Upper lobe of right lung (tissue), 1 donor: ENCODE data around the gene SCAF11. TPM values are rescaled to one million over a fixed set of nuclear protein-coding genes. Genes with fewer than 3 reads are reported as not detected.
A peak's percentile ranks its signal among the peaks of the same experiment; 100 is the strongest.

Source experiments
- ATAC-seq: fragments of 200-7000 bp; cut with Tn5 transposase; one replicate; pipeline ENCODE4 v1.9.1; 2020; ENCODE audit warnings: mild to moderate bottlenecking, moderate library complexity
- DNase-seq: peaks from one replicate; pipeline ENCODE4 v3.0.0-alpha.2; 2020
- H3K27ac ChIP-seq: fragments of 200-600 bp; one replicate; pipeline ENCODE4 v1.8.0; 2022
- H3K27me3 ChIP-seq: fragments of 200-600 bp; one replicate; pipeline ENCODE4 v1.8.0; 2022; ENCODE audit warnings: mild to moderate bottlenecking
- H3K36me3 ChIP-seq: fragments of 200-600 bp; one replicate; pipeline ENCODE4 v1.8.0; 2022
- H3K4me1 ChIP-seq: fragments of 200-600 bp; one replicate; pipeline ENCODE4 v1.8.0; 2022
- H3K4me3 ChIP-seq: fragments of 200-600 bp; one replicate; pipeline ENCODE4 v1.8.0; 2022; ENCODE audit warnings: mild to moderate bottlenecking
- H3K9me3 ChIP-seq: fragments of 200-600 bp; one replicate; pipeline ENCODE4 v1.8.0; 2022
- CTCF ChIP-seq: fragments of 200-600 bp; IDR thresholded peaks from one replicate; pipeline ENCODE4 v1.8.0; 2022; ENCODE audit warnings: antibody characterized with exemption
- intact Hi-C: fragments of 100-400 bp; cut with DNase I; formaldehyde crosslinking; loops from one replicate; pipeline ENCODE4 v1.11.0; 2022
- total RNA-seq: library from RNA; stranded (reverse); fragmentation: NEBNext Ultra II Directional; extraction: Animal tissue kit (Norgen Biotek cat#: 25700); gene quantifications from one replicate; pipeline ENCODE4 v1.2.1, GENCODE V29; 2021
- donor health status: DM: no; HTN: yes; CAD: no; lungs with severe emphysema.

SCAF11 gene
- total RNA-seq, 1 donor from 2014 or later, result 119 TPM

GRCh38 chr12:45909041-45909713, 81.2 kb downstream of the SCAF11 start:
- no peak for TF ChIP-seq CTCF
- Histone ChIP-seq H3K36me3 (peaks cover 25% of the 10 kb centered on the region), H3K27me3 (no peaks in the 10 kb centered on the region), H3K4me1 (peaks cover 5% of the 10 kb centered on the region), H3K27ac (no peak overlapping the region), H3K4me3 (no peak overlapping the region), H3K9me3 (no peaks in the 10 kb centered on the region)
- ATAC-seq (no peak), DNase-seq (no peak)
- intact Hi-C loops, result no loop called here

- DNase-seq, result no peak
- no peak overlapping the region for H3K4me3 ChIP-seq
- no peaks in the 10 kb centered on the region for H3K9me3 ChIP-seq
- ATAC-seq, result peak; percentile 47
- peaks cover 5% of the 10 kb centered on the region for H3K4me1 ChIP-seq
- intact Hi-C loops, result no loop called here
- no peaks in the 10 kb centered on the region for H3K27me3 ChIP-seq
- no peak for TF ChIP-seq CTCF
- H3K36me3 ChIP-seq, result peaks cover 25% of the 10 kb centered on the region
- H3K27ac ChIP-seq, result no peak overlapping the region
Measured at GRCh38 chr12:45907955-45908354, 82.4 kb downstream of the SCAF11 start.

- DNase-seq, result no peak
- Histone ChIP-seq H3K27me3 (no peaks in the 10 kb centered on the region), H3K4me1 (no peaks in the 10 kb centered on the region), H3K27ac (no peak overlapping the region), H3K4me3 (no peak overlapping the region), H3K36me3 (peaks cover 53% of the 10 kb centered on the region), H3K9me3 (no peaks in the 10 kb centered on the region)
- ATAC-seq, result no peak
- intact Hi-C loops, result no loop called here
- TF ChIP-seq CTCF, result no peak
Measured at GRCh38 chr12:45898094-45898493, 92.3 kb downstream of the SCAF11 start.

GRCh38 chr12:45895961-45896360, 94.4 kb downstream of the SCAF11 start:
- H3K4me3 ChIP-seq, result no peak overlapping the region
- no peak for ATAC-seq
- no peaks in the 10 kb centered on the region for H3K27me3 ChIP-seq
- no peak overlapping the region for H3K27ac ChIP-seq
- intact Hi-C loops, result no loop called here
- H3K4me1 ChIP-seq, result no peaks in the 10 kb centered on the region
- no peaks in the 10 kb centered on the region for H3K9me3 ChIP-seq
- peaks cover 70% of the 10 kb centered on the region for H3K36me3 ChIP-seq
- DNase-seq, result no peak
- no peak for TF ChIP-seq CTCF

- H3K27ac ChIP-seq, result no peak overlapping the region
- peaks cover 63% of the 10 kb centered on the region for H3K36me3 ChIP-seq
- no peak for DNase-seq
- H3K4me3 ChIP-seq, result no peak overlapping the region
- H3K27me3 ChIP-seq, result no peaks in the 10 kb centered on the region
- no peaks in the 10 kb centered on the region for H3K9me3 ChIP-seq
- no peak for TF ChIP-seq CTCF
- intact Hi-C loops, result no loop called here
- H3K4me1 ChIP-seq, result no peaks in the 10 kb centered on the region
- no peak for ATAC-seq
Measured at GRCh38 chr12:45893240-45893639, 97.1 kb downstream of the SCAF11 start.

GRCh38 chr12:45890276-45890675, 100.1 kb downstream of the SCAF11 start:
- intact Hi-C loops, result no loop called here
- Histone ChIP-seq H3K4me3 (no peak overlapping the region), H3K27me3 (no peaks in the 10 kb centered on the region), H3K4me1 (no peaks in the 10 kb centered on the region), H3K27ac (no peak overlapping the region), H3K9me3 (no peaks in the 10 kb centered on the region), H3K36me3 (peaks cover 53% of the 10 kb centered on the region)
- no peak for ATAC-seq
- DNase-seq, result no peak
- TF ChIP-seq CTCF, result no peak
